MM.1S (cell line): ENCODE results near the gene ASIC4.

Source experiments
- DNase-seq: peaks from one replicate; pipeline ENCODE4 v3.0.0-alpha.2; 2015
- H2AFZ ChIP-seq: fragments of 300-600 bp; sonication (generic); 2 replicates; pipeline ENCODE4 v1.6.0; 2016; ENCODE audit warnings: antibody characterized with exemption, low read length
- H3F3A ChIP-seq: fragments of 300-600 bp; sonication (generic); 2 replicates; pipeline ENCODE4 v1.6.1; 2016; ENCODE audit warnings: mild to moderate bottlenecking, antibody characterized with exemption, low read length, moderate library complexity, mixed read lengths; ENCODE audit not compliant: insufficient read depth
- H3K27ac ChIP-seq: fragments of 300-600 bp; sonication (generic); 2 replicates; pipeline ENCODE4 v1.5.1; 2016; ENCODE audit warnings: mild to moderate bottlenecking, low read length
- H3K27me3 ChIP-seq: fragments of 300-600 bp; sonication (generic); replicated peaks from 2 replicates; pipeline ENCODE4 v1.6.0; 2016; ENCODE audit warnings: low read length; ENCODE audit not compliant: insufficient read depth
- H3K36me3 ChIP-seq: fragments of 300-600 bp; sonication (generic); replicated peaks from 2 replicates; pipeline ENCODE4 v1.6.1; 2016; ENCODE audit warnings: mild to moderate bottlenecking, low read length, mixed read lengths; ENCODE audit not compliant: insufficient read depth
- H3K4me1 ChIP-seq: fragments of 300-600 bp; sonication (generic); 2 replicates; pipeline ENCODE4 v1.6.1; 2016; ENCODE audit warnings: low read length, mixed read lengths
- H3K4me2 ChIP-seq: fragments of 300-600 bp; sonication (generic); 2 replicates; pipeline ENCODE4 v1.6.0; 2016; ENCODE audit warnings: low read depth, low read length
- H3K4me3 ChIP-seq: fragments of 300-600 bp; sonication (generic); 2 replicates; pipeline ENCODE4 v1.5.1; 2016; ENCODE audit warnings: low read length, mixed read lengths
- H3K79me2 ChIP-seq: fragments of 300-600 bp; sonication (generic); 2 replicates; pipeline ENCODE4 v1.6.1; 2016; ENCODE audit warnings: mixed run types, low read length, mixed read lengths
- H3K9ac ChIP-seq: fragments of 300-600 bp; sonication (generic); 2 replicates; pipeline ENCODE4 v1.6.1; 2016; ENCODE audit warnings: low read length, mixed read lengths
- H3K9me2 ChIP-seq: fragments of 300-600 bp; sonication (generic); replicated peaks from 2 replicates; pipeline ENCODE4 v1.6.1; 2016; ENCODE audit warnings: mild to moderate bottlenecking, low read length, mixed read lengths; ENCODE audit not compliant: insufficient read depth
- H3K9me3 ChIP-seq: fragments of 300-600 bp; sonication (generic); replicated peaks from 2 replicates; pipeline ENCODE4 v1.6.1; 2016; ENCODE audit warnings: mild to moderate bottlenecking, low read length, mixed read lengths; ENCODE audit not compliant: insufficient read depth
- H4K20me1 ChIP-seq: fragments of 300-600 bp; sonication (generic); 2 replicates; pipeline ENCODE4 v1.6.1; 2016; ENCODE audit warnings: mild to moderate bottlenecking, low read length, moderate library complexity, mixed read lengths; ENCODE audit not compliant: insufficient read depth
- CTCF ChIP-seq: fragments of 300-600 bp; sonication (generic); IDR thresholded peaks from 2 replicates; pipeline ENCODE4 v1.5.1; 2016; ENCODE audit warnings: antibody characterized with exemption, low read length, mixed read lengths
- EZH2 ChIP-seq: fragments of 300-600 bp; sonication (generic); optimal IDR thresholded peaks from 2 replicates; pipeline ENCODE3; 2017; ENCODE audit warnings: low read depth, mild to moderate bottlenecking, antibody characterized with exemption, low read length, mixed read lengths
- EZH2phosphoT487 ChIP-seq: fragments of 300-600 bp; sonication (generic); IDR thresholded peaks from 2 replicates; pipeline ENCODE4 v1.6.1; 2018; ENCODE audit warnings: antibody characterized with exemption, low read length

The ASIC4 gene

DNA sequence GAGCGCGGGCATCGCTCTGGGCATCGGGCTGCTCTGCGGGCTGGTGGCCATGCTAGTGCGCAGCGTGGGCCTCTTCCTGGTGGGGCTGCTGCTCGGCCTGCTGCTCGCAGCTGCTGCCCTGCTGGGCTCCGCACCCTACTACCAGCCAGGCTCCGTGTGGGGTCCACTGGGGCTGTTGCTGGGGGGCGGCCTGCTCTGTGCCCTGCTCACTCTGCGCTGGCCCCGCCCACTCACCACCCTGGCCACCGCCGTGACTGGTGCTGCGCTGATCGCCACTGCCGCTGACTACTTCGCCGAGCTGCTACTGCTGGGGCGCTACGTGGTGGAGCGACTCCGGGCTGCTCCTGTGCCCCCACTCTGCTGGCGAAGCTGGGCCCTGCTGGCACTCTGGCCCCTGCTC, 33.3 kb downstream of the ASIC4 start:
- Histone ChIP-seq H3K9me2 (no peaks in the 10 kb centered on the region), H3K4me1 (0 out of 2 replicates have a peak, but pooled peaks cover 4% of the 10 kb centered on the region), H3K27ac (no peak overlapping the region), H3K4me2 (no peak overlapping the region), H3K9me3 (no peaks in the 10 kb centered on the region), H3K79me2 (no peaks in the 10 kb centered on the region), H3K4me3 (no peak overlapping the region), H3K36me3 (no peaks in the 10 kb centered on the region), H4K20me1 (no peaks in the 10 kb centered on the region), H3K9ac (no peak overlapping the region), H3K27me3 (no peaks in the 10 kb centered on the region), H2AFZ (no peak overlapping the region), H3F3A (peaks cover 8% of the 10 kb centered on the region)
- TF ChIP-seq CTCF (no peak), EZH2 (no peak), EZH2phosphoT487 (no peak)
- DNase-seq, result no peak

DNA sequence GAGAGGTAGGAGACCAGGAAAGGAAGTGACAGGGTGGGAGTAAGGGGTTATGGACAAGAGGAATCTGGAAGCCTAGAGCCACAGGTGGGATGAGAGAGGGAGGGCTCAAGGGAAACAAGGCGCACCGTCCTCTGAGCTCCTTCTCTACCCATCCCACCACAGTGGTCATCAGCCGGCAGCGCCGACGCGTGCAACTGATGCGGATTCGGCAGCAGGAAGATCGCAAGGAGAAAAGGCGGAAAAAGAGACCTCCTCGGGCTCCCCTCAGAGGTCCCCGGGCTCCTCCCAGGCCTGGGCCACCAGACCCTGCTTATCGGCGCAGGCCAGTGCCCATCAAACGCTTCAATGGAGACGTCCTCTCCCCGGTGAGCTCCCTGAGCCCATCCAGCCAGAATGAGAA, 34.7 kb downstream of the ASIC4 start:
- no peak overlapping the region for H2AFZ ChIP-seq
- no peaks in the 10 kb centered on the region for H4K20me1 ChIP-seq
- no peak for DNase-seq
- no peaks in the 10 kb centered on the region for H3K36me3 ChIP-seq
- H3K79me2 ChIP-seq, result no peaks in the 10 kb centered on the region
- H3K27ac ChIP-seq, result no peak overlapping the region
- TF ChIP-seq CTCF, result no peak
- TF ChIP-seq EZH2phosphoT487, result no peak
- no peak for TF ChIP-seq EZH2
- H3K4me3 ChIP-seq, result no peak overlapping the region
- H3F3A ChIP-seq, result no peaks in the 10 kb centered on the region
- 0 out of 2 replicates have a peak, but pooled peaks cover 4% of the 10 kb centered on the region for H3K4me1 ChIP-seq
- no peak overlapping the region for H3K4me2 ChIP-seq
- H3K9me2 ChIP-seq, result no peaks in the 10 kb centered on the region
- H3K9me3 ChIP-seq, result no peaks in the 10 kb centered on the region
- H3K27me3 ChIP-seq, result peaks cover 7% of the 10 kb centered on the region; the same call in 1 of the 2 replicates
- no peak overlapping the region for H3K9ac ChIP-seq

DNA sequence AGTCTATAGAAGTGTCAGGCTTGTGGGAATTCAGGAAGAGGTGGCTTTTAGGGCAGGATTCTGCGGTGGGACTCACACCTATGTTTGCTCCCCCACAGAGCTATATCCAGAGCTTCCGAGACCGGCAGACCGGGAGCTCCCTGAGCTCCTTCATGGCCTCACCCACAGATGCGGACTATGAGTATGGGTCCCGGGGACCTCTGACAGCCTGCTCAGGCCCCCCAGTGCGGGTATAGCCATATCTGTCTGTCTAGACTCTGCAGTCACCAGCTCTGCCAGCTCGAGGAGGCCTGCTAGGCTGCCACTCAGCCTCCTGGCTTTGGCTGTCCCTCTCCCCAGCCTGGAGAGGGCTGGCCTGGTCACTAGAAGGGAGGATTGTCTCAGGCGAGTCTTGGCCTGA, 35.3 kb downstream of the ASIC4 start:
- Histone ChIP-seq H3K9ac (no peak overlapping the region), H3K27me3 (peaks cover 13% of the 10 kb centered on the region; the same call in 1 of the 2 replicates), H4K20me1 (no peaks in the 10 kb centered on the region), H3F3A (no peaks in the 10 kb centered on the region), H3K36me3 (no peaks in the 10 kb centered on the region), H3K9me2 (no peaks in the 10 kb centered on the region), H3K9me3 (no peaks in the 10 kb centered on the region), H3K4me1 (no peaks in the 10 kb centered on the region), H3K4me2 (no peak overlapping the region), H3K79me2 (no peaks in the 10 kb centered on the region), H3K27ac (no peak overlapping the region), H2AFZ (no peak overlapping the region), H3K4me3 (no peak overlapping the region)
- TF ChIP-seq EZH2, result no peak
- DNase-seq, result no peak

- H2AFZ ChIP-seq, result peak overlapping the region; percentile 58
- no peaks in the 10 kb centered on the region for H3K4me1 ChIP-seq
- no peak for DNase-seq
- peak overlapping the region; percentile 75 for H3K4me2 ChIP-seq
- no peak overlapping the region for H3K9ac ChIP-seq
- peaks cover 33% of the 10 kb centered on the region for H3K27me3 ChIP-seq
- no peaks in the 10 kb centered on the region for H3K79me2 ChIP-seq
- no peaks in the 10 kb centered on the region for H4K20me1 ChIP-seq
- H3F3A ChIP-seq, result no peaks in the 10 kb centered on the region
- peak overlapping the region; percentile 60 for H3K4me3 ChIP-seq
- H3K9me3 ChIP-seq, result no peaks in the 10 kb centered on the region
- H3K36me3 ChIP-seq, result no peaks in the 10 kb centered on the region
- no peaks in the 10 kb centered on the region for H3K9me2 ChIP-seq
- TF ChIP-seq EZH2 (no peak), CTCF (no peak), EZH2phosphoT487 (no peak)
- H3K27ac ChIP-seq, result no peak overlapping the region
Observed at GRCh38 chr2:219551441-219552381, 37.4 kb downstream of the ASIC4 start.
